GM04504 (cell line): ENCODE results near the gene APAF1.

Experiments used
- DNase-seq: peaks from one replicate; pipeline ENCODE4 v3.0.0-alpha.2; 2012; ENCODE audit warnings: low read depth

Gene APAF1

DNA sequence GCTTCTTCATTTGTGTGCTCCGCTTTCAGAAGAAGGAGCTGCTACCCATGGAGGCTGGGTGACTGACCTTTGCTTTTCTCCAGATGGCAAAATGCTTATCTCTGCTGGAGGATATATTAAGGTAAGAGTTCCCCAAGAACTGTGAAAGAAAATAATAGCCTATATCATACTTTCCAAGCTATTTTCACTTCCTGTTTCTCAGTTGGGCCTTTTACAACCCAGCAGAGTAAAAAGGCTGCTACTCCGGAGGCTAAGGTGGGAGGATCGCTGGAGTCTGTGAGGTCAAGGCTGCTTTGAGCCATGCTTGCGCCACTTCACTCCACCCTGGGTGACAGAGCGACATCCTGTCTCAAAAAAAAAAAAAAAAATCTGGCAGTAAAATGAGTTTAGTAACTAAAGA lies 82.1 kb downstream of the APAF1 start:
- DNase-seq = no peak

DNA sequence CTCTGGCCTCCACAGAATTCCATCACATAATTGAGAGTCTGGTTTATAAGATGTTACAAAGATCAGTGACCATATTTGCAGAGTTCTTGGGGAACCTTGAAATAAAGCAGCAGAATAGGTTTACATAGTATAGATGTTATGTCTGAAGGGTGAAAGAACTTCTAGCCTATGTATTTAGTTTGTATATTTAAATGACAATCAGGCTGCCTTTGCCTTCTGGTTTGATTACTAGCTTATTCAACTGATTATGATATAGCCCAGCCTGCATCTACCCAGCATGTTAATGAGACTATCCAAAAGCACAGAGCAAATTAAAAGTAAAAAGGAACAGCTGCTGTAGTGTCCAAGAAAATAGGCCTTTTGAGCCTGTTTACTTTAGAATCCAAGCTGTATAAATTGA lies 85.3 kb downstream of the APAF1 start:
- no peak for DNase-seq

DNA sequence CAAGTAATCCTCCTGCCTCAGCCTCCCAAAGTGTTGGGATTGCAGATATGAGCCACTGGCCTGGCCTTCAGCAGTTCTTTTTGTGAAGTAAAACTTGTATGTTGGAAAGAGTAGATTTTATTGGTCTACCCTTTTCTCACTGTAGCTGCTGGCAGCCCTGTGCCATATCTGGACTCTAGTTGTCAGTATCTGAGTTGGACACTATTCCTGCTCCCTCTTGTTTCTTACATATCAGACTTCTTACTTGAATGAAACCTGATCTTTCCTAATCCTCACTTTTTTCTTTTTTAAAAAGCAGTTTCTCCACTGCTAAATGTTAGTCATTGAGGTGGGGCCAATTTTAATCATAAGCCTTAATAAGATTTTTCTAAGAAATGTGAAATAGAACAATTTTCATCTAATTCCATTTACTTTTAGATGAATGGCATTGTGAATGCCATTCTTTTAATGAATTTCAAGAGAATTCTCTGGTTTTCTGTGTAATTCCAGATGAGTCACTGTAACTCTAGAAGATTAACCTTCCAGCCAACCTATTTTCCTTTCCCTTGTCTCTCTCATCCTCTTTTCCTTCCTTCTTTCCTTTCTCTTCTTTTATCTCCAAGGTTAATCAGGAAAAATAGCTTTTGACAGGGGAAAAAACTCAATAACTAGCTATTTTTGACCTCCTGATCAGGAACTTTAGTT lies 88.7 kb downstream of the APAF1 start:
- DNase-seq = no peak

DNA sequence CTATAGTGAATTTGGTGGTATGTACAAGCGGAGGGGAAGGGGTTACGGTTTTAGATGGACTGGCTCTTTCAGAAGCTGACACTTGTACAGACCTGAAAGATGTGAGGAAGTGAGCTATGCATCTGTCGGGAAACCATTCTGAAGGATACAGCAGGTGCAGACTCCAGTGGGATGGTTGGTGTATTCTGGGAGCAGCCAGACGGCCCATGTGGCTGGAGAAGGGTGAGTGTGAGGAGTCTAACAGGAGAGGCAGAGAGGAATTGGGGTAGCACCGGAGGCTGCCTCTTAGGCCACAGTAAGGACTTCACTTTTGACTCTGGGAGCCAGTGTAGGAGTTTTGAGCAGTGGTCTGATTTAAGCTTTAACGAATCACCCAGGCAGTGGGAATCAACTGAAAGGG lies 90.7 kb downstream of the APAF1 start:
- DNase-seq = no peak

DNA sequence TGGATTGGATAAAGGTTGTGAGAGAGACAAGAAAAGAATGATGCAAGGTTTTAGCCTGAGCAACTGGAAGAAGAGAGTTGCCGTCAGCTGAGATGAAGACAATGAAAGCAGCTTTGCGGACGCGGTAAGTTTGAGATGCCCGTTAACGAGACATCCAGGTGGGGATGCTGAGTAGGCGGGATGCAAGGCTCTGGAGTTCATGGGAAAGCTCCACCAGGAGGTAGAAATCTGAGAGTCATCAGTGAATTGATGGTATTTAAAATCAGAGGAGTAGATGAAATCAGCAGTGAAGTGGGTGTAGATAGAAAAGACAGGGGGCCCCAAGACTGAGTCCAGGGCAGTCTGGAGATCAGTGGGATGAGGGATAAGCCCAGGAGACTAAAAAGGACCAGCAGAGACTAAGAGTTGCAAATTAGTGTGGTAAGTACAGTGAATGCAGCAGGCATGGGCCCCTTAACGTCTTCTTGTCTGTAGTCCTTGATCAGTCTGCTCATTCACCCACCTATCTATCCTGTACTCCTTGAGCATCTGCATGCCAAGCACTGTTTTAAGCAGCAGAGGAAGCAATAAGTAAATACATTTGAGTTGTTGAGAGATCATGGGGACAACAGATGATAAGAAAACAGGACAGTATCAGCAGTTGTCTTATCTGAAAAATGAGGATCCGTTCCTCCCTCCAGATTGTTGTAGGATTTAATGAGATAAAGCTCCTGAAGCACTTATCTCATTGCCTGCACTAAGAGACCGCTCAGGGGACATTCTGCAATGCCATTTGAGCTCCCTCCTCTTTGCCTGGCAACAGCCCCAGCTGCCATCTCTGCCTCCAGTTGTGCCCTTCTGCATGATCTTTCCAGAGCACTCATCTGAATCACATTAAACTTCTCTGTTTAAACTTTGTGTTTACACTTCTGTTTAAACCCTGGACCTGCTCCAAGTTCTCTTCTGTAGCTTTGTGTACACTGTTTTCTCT lies 91.5 kb downstream of the APAF1 start:
- DNase-seq = no peak

DNA sequence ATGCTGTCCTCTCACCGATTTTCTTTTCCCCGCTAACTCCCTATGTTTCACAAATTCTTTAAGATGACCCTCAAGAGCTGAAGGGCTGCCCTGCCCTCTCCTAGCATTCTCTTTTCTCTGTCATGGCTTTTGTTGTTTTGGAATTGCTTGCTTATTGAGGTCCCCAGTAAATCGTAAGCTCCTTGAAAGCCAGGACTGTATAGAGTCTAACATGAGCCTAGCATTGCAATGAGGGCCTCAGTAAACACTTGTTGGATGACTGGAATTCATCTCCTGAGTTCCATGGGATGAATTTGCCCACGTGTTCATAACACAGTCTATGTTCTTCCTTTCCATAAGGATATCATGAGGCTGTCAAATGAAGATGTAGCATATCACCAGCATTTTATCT lies 92.2 kb downstream of the APAF1 start:
- DNase-seq = no peak

DNA sequence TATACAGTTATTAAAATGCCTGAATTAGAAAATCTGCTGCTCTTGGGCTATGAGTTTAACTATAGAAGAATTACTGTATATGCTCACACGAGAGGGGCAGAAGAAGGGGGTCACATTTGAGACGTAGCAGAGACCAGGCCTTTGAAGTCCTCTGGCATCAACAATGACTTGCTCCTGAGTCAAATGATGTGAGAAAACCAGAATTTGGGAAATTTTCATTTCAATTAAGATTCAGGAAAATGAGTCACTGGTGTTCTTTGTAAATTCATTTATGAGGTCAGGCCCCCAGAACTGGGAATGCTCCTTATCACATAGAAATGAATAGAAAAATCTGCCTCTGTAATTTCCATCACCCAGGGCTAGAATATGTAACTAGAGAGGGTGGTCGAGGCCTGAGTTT lies 92.9 kb downstream of the APAF1 start:
- DNase-seq = no peak

DNA sequence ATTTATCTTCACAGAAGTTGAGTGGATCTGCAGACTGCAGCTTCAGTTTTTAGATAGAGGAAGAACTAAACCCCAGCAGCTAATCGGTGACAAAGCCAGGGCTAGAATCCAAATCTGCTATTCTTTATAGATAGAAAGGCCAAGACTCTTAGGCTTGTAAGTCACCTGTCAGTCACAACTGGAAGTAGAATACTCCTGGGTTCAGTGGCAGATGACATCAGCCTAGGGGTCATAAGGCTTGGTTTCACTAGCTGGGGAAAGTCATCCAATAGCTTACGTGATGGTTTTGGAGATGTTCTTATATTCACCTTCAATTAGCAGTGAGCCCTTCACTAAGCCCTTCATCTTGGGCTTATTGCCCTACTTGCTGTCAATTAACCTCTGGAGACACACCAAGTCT lies 93.4 kb downstream of the APAF1 start:
- DNase-seq = no peak

DNA sequence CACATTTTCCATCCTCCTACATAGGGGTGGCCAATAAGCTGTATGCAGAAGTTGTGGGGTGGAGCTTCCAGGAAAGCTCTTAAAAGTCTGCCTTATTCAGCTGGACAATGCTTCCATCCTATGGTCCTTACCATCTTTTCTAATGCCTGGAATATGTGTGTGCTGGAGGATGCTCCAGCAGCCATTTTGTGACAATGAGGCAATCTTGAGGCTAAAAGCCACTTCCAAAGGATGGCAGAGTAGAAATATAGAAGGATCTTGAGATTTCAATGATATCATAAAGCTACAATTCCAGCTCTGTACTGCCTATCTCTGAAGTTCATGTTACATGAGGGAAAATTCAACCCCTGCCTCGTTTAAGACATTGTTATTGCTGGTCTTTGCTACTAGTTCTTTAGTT lies 95.7 kb downstream of the APAF1 start:
- DNase-seq = no peak

DNA sequence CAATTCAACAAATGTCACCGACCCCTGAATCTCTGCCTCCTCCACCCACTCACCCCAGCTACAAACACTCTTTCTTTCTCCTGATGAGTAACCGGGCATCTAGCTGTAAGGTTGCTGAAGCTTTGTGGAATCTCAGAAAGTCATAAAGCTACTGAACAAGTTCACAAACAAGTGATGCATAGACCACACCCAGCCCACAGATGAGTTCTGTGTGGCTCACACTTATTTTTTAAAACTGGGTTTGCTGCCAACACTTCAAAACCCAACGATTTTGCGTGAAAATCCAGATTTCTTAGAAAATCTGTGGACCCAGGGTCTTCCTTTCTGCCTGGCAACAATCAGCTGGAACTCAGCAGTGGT lies 96.1 kb downstream of the APAF1 start:
- DNase-seq = no peak

DNA sequence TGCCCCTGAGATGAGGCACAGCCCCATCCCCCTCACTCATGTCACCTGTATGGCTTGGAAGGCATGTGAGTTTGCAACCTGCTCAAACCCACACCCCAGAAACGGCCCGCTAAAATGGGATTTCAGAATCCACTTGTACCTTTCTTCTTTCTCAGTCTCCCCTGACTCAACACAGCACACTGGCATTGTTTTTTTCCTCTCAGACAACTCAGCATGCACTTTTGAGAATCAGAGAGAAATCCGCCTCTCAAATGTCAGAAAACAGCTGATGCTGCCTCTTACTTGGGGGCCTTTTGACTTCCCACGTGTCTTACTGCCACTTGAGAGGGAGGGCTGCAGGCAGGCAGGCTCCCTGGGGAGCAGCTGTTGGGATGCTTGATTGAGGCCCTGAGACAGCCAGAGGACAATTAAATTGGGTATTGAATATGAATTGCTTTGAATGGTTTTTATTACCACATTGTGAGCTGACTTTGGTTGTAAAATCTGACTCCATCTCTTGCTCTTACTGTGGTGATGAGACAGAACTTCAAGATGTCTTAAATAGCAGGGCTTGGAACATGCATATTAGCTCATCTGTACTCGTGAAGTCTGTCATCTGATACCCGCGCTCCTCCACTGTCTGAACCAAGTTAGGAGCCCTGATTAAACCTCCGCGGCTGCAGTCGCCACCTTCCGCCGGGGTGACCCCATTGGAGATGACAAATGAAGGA lies 96.6 kb downstream of the APAF1 start:
- no peak for DNase-seq

DNA sequence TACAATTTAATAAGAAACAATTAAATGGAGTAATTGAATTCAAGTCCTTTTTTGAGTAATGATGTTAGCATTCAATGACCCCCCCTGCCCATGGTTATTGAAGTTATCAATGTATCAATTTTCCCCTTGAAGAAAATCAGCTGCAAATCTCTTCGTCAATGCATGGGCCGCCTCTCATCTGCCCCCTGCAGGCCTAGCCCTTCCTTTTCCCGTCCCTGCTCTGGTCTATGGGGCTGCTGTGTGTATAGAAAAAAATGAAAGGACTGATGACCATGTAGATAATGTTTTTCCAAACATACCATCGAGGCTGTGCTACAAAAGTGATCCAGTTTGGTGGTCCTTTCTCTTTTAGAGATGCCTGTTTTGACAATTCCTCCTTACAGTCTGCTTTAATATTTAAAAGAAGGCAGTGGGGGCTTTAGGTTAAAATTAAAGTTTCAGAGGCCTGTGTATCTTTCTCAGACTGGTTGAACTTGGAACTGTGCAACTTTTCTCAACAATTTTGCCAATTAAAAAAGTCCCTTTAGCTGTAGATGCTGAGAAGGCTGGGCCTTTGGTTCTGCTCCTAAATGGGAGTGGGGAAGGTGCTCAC lies 98.4 kb downstream of the APAF1 start:
- DNase-seq = no peak

DNA sequence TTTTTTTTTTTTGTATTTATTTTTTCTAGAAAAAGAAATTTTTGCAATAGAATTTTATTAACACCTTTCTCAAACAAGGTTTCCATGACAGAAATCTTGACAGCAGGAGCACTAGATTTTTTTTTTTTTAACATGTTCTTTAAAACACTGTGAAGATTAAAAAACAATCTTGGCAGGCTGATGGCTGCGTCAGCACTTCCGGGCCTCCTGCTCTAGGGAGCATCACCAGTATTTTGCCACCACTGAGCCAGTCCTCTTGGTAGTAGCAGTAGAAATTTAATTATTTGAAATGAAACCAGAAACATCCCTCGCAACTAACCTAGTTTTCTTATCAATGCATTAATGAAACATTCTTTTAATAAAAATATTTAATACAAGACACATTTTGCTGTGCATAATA lies 99.6 kb downstream of the APAF1 start:
- no peak for DNase-seq

DNA sequence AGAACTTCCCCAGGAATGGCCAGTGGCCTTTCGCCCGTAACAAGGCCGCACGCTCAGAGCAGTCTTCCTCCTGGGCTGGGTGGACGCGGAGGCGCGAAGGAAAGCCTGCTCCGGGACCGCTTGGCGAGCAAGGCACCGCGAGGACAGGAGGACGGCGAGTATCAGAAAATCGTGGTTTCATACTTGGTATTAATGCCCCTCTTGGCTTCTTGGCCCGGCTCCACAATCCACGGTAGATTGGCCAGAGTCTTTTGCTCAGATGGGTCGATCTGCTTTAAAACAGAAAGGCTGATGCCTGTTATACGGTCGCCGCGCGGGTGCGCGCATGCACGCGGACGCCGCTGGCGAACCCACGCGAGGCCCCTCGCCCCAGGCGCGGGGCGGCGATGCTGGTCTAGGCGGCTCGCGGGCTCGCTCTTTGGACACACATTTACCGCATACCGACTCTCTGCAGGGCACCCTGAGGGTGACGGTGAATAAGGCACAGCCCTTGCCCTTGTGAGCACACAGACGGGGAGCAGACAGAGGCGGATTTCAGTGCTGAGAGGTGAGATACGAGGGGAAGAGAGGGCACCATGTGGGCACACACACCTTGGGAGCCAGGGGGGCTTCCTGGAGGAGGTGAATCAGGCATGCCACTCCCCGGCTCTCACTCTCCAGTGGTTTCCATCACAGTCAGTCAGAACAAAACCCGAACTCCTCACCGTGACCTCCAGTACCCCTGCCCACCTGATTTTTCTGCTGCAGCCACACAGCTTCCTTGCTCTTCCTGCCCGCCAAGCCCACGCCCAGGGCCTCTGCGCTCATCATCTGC lies 100.7 kb downstream of the APAF1 start:
- DNase-seq = no peak

DNA sequence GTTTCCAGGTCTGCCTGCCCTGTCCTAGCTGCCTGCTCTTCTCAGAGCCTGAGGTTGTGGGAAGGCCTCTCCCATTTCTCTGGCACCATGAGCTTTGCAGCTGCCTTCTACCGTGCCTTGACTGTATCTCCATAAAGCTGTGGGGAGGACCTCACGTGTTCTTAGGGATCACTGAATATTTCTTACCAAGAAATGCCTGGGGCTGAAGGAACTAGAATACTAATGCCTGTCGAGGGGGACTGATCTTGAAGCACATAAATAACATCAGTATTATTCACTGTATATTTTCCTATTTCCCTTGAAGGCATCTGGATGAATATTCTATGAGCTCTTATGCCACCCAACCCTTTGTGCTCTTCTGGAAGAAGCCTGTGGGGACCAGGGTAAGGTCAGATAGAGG lies 103.4 kb downstream of the APAF1 start:
- no peak for DNase-seq

DNA sequence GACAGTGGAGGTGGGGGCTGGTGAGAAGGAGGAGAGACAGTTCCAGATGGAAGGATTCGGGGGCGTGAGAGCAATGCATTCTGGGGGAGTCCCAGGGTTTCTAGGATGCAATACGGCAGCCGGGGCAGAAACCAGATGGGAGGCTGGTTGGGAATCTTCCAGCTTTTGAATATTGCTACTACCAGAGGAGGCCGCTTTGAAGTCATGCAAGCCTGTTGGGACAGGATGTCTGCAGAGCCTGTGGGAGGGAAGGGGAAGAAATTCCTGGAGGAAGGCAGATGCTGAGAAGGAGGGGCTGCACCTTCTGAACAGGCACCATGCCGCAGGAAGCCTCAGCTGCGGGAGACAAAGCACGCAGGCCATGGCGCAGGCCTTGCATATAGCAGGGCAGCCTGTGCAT lies 105.4 kb downstream of the APAF1 start:
- no peak for DNase-seq

DNA sequence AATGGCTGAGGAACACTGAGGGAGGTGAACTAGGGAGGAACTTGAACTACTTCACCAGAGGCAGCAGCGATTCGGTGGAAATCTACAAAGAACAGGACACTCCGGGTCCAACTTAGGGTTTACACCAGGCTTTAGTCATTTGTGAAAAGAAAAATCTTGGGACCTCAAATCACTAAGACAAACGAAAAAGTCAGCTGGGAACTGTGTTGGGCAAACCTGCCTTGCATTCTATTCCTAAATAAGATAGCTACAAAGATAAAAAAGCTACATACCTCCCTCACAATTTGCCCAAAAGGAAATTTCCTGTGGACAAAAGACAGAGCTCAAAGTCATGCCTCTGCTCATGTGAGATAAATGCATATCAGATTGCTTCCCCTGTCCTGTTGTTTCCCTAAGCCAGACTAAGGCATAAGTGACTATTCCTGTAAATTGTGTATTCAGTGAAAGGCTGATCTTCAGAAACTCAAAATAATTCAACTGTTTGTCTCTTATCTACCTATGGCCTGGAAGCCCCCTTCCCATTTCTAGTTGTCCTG lies 106.6 kb downstream of the APAF1 start:
- no peak for DNase-seq

DNA sequence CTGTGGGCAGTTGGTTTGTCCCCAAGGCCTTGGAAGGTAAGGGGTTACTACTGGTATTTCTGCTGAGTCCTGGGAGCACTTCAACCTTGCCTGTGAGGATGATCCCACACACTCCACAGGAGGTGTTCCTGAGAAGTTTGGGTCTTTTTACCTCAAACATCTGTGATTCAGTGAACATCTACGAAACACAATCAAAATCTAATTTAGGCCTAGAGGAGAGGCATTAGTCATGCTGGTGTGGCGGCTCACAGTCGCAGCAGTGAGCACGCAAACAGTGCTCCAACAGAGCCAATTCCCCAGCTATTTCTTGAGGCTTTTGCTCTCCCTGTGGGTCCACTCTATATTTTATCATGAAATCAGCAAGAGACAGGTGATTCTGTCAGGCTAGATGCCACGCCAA lies 107.6 kb downstream of the APAF1 start:
- DNase-seq = peak; percentile 56

DNA sequence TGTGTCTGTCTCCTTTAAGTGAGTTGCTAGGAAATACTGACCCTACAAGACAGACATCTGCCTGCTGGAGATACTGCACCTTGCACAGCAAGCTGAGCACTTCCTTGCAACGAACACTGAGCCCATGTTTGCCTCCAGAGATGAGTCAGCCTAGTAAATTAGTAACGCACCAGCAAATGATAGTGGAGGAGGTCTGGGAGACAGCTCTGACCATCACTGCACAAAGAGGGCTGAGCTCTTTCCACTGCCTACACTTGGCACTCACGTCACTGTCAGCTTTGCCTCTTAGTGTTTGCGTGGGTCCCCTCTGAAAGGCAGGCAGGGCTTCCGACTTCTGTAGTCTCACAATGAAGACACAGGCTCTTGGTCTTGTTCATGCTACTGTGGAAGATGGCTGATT lies 109.0 kb downstream of the APAF1 start:
- DNase-seq = peak; percentile 55

DNA sequence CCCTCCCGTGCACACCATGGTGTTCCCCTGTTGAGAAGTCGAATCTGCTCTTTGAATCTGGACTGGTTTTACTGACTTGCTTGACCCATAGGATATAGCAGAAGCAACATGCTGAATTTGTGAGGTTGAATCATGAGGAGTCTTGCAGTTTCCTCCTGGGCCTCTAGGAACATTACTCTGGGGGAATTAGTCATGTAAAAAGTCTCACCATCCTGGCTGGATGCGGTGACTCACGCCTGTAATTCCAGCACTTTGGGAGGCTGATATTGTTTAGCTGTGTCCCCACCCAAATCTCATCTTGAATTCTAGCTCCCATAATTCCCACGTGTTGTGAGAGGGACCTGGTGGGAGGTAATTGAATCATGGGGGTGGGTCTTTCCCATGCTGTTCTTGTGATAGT lies 110.8 kb downstream of the APAF1 start:
- peak; percentile 57 for DNase-seq

DNA sequence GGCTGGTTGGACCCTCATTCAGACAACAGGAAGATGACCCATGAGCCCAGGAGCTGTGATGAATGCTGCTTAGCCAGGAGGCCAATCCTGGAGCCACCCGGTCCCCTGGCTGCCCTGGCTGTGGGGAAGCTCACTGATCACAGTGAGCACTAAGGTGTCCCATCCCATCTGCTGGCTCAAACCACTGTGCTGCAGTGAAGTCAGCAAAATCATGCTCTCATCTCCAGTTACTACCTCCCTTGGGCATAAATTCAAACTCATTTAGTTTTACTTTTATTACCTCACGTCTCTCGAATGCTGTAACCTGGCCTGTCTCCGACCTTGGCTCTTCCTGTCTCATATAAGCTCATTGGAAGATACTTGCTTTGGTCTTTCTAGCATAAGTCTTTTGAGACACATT lies 112.4 kb downstream of the APAF1 start:
- no peak for DNase-seq
